Stomach (tissue), 4 donors: ENCODE measurements around the gene NPIPB2.
"Not testable (repeated sequence)": the region's sequence is repeated elsewhere in the genome, so short reads cannot be mapped to it uniquely, and the experiment has no call there.

Experiments used
- EP300 ChIP-seq: sonication (generic); formaldehyde crosslinking; IDR thresholded peaks from one replicate; pipeline ENCODE4 v1.6.1; 2017; ENCODE audit warnings: antibody characterized with exemption
- POLR2A ChIP-seq, 4 donors: fragments of 450-650 bp; IDR thresholded peaks; one replicate each; pipeline ENCODE4 v1.6.1; 2016; ENCODE audit warnings: antibody characterized with exemption in 4 of 4, control low read depth in 2 of 4, mild to moderate bottlenecking in 1 of 4, moderate library complexity in 1 of 4
- POLR2AphosphoS5 ChIP-seq, 3 donors: sonication (generic); formaldehyde crosslinking; IDR thresholded peaks; one replicate each; pipeline ENCODE4 v1.6.1; 2016; ENCODE audit warnings: antibody characterized with exemption in 3 of 3
- TF ChIP-seq, protein P1 (sequence below), 7 experiments: fragments of 450-650 bp in 4 of 7; fragments of 200-600 bp in 3 of 7; sonication (generic) in 3 of 7; IDR thresholded peaks; one replicate each; pipeline ENCODE4 v1.5.1; 2016 to 2019; ENCODE audit warnings: antibody characterized with exemption in 7 of 7, control low read depth in 2 of 7, mild to moderate bottlenecking in 1 of 7

DNA sequence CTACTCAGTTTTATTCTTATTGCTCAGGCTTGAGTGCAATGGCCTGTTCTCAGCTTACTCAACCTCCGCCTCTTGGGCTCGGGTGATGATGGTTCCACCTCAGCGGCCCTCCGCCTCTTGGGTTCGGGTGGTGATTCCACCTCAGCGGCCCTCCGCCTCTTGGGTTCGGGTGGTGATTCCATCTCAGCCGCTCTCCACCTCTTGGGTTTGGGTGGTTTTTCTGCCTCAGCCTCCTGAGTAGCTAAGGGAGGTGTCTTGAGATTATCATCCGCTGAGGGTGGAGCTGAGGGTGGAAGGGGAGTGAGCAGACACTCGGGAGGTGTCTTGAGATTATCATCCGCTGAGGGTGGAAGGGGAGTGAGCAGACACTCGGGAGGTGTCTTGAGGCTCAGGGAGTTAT, 14.5 kb downstream of the NPIPB2 start:
- TF ChIP-seq POLR2A (IDR thresholded peaks at IDR 0.05); POLR2AphosphoS5 (IDR thresholded peaks at IDR 0.05); EP300: not testable (repeated sequence)
- TF ChIP-seq, protein P1, sequence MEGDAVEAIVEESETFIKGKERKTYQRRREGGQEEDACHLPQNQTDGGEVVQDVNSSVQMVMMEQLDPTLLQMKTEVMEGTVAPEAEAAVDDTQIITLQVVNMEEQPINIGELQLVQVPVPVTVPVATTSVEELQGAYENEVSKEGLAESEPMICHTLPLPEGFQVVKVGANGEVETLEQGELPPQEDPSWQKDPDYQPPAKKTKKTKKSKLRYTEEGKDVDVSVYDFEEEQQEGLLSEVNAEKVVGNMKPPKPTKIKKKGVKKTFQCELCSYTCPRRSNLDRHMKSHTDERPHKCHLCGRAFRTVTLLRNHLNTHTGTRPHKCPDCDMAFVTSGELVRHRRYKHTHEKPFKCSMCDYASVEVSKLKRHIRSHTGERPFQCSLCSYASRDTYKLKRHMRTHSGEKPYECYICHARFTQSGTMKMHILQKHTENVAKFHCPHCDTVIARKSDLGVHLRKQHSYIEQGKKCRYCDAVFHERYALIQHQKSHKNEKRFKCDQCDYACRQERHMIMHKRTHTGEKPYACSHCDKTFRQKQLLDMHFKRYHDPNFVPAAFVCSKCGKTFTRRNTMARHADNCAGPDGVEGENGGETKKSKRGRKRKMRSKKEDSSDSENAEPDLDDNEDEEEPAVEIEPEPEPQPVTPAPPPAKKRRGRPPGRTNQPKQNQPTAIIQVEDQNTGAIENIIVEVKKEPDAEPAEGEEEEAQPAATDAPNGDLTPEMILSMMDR (IDR thresholded peaks at IDR 0.05) = not testable (repeated sequence)
